Measurements from ENCODE around the gene NUTM1.

NUTM1 gene

GRCh38 chr15:34359416-34359815 is 16.3 kb downstream of the NUTM1 start:
- TF ChIP-seq CTCF (IDR thresholded peaks at IDR 0.05; ENCODE audit: extremely low read depth, insufficient read depth, missing control alignments) = no peak
- DNase-seq (ENCODE audit: low spot score) = no peak
- in situ Hi-C loops (cut with MboI; ENCODE audit: low pct_unique_long_range_greater_than_20kb, low sequenced_read_pairs, unreplicated experiment) = loop anchor here (25.0 kb wide), 1 partner anchor 228 kb away; the partner anchor contains the start of gene GOLGA8B

- TF ChIP-seq CTCF (IDR thresholded peaks at IDR 0.05; ENCODE audit: extremely low read depth, insufficient read depth, missing control alignments) = no peak
- in situ Hi-C loops (cut with MboI; ENCODE audit: low pct_unique_long_range_greater_than_20kb, low sequenced_read_pairs, unreplicated experiment) = loop anchor here (25.0 kb wide), 1 partner anchor 227 kb away; the partner anchor contains the start of gene GOLGA8B
- DNase-seq (ENCODE audit: low spot score) = no peak
These were observed 17.2 kb downstream of the NUTM1 start for GRCh38 chr15:34360298-34360697.

GRCh38 chr15:34361278-34361677 is 18.2 kb downstream of the NUTM1 start:
- TF ChIP-seq CTCF (IDR thresholded peaks at IDR 0.05; ENCODE audit: extremely low read depth, insufficient read depth, missing control alignments) = no peak
- DNase-seq (ENCODE audit: low spot score) = no peak
- in situ Hi-C loops (cut with MboI; ENCODE audit: low pct_unique_long_range_greater_than_20kb, low sequenced_read_pairs, unreplicated experiment) = loop anchor here (25.0 kb wide), 1 partner anchor 226 kb away; the partner anchor contains the start of gene GOLGA8B

- no peak for TF ChIP-seq CTCF (IDR thresholded peaks at IDR 0.05; ENCODE audit: extremely low read depth, insufficient read depth, missing control alignments)
- in situ Hi-C loops (cut with MboI; ENCODE audit: low pct_unique_long_range_greater_than_20kb, low sequenced_read_pairs, unreplicated experiment) = loop anchor here (25.0 kb wide), 1 partner anchor 225 kb away; the partner anchor contains the start of gene GOLGA8B
- no peak for DNase-seq (ENCODE audit: low spot score)
These were observed 19.1 kb downstream of the NUTM1 start for GRCh38 chr15:34362047-34362773.

GRCh38 chr15:34364041-34364440 is 20.9 kb downstream of the NUTM1 start:
- DNase-seq (ENCODE audit: low spot score) = no peak
- no peak for TF ChIP-seq CTCF (IDR thresholded peaks at IDR 0.05; ENCODE audit: extremely low read depth, insufficient read depth, missing control alignments)
- in situ Hi-C loops (cut with MboI; ENCODE audit: low pct_unique_long_range_greater_than_20kb, low sequenced_read_pairs, unreplicated experiment) = loop anchor here (25.0 kb wide), 1 partner anchor 223 kb away; the partner anchor contains the start of gene GOLGA8B

GRCh38 chr15:34365091-34365825 is 22.1 kb downstream of the NUTM1 start:
- peak; percentile 63 for DNase-seq (ENCODE audit: low spot score)
- TF ChIP-seq CTCF (IDR thresholded peaks at IDR 0.05; ENCODE audit: extremely low read depth, insufficient read depth, missing control alignments) = no peak
- in situ Hi-C loops (cut with MboI; ENCODE audit: low pct_unique_long_range_greater_than_20kb, low sequenced_read_pairs, unreplicated experiment) = loop anchor here (25.0 kb wide), 1 partner anchor 222 kb away; the partner anchor contains the start of gene GOLGA8B
